T-helper 9 cell (primary cell): ENCODE results near the gene BRINP2.

Experiments used
- DNase-seq: peaks from one replicate; pipeline ENCODE4 v3.0.0-alpha.2; 2020

The BRINP2 gene

GRCh38 chr1:177228693-177229065 lies 57.9 kb downstream of the BRINP2 start:
- DNase-seq, result no peak

GRCh38 chr1:177229781-177230180 lies 59.0 kb downstream of the BRINP2 start:
- DNase-seq, result no peak

- no peak for DNase-seq
Observed at GRCh38 chr1:177230228-177231016, 59.7 kb downstream of the BRINP2 start.

GRCh38 chr1:177235350-177235749 lies 64.6 kb downstream of the BRINP2 start:
- DNase-seq, result no peak

GRCh38 chr1:177236962-177237361 lies 66.2 kb downstream of the BRINP2 start:
- no peak for DNase-seq

GRCh38 chr1:177238967-177239366 lies 68.2 kb downstream of the BRINP2 start:
- no peak for DNase-seq

GRCh38 chr1:177239792-177240191 lies 69.0 kb downstream of the BRINP2 start:
- no peak for DNase-seq

GRCh38 chr1:177243773-177244172 lies 73.0 kb downstream of the BRINP2 start:
- DNase-seq, result no peak

- DNase-seq, result no peak
Observed at GRCh38 chr1:177246710-177247580, 76.2 kb downstream of the BRINP2 start.

GRCh38 chr1:177247623-177248176 lies 76.9 kb downstream of the BRINP2 start:
- DNase-seq, result no peak

GRCh38 chr1:177248258-177248657 lies 77.5 kb downstream of the BRINP2 start:
- no peak for DNase-seq

- no peak for DNase-seq
Observed at GRCh38 chr1:177249231-177249630, 78.5 kb downstream of the BRINP2 start.

- DNase-seq, result no peak
Observed at GRCh38 chr1:177252877-177253276, 82.1 kb downstream of the BRINP2 start.

- no peak for DNase-seq
Observed at GRCh38 chr1:177255411-177255810, 84.7 kb downstream of the BRINP2 start.

GRCh38 chr1:177256153-177257075 lies 85.7 kb downstream of the BRINP2 start:
- DNase-seq, result no peak

GRCh38 chr1:177257128-177257527 lies 86.4 kb downstream of the BRINP2 start:
- DNase-seq, result no peak

GRCh38 chr1:177257576-177257975 lies 86.8 kb downstream of the BRINP2 start:
- DNase-seq, result no peak

GRCh38 chr1:177270863-177271262 lies 100.1 kb downstream of the BRINP2 start:
- DNase-seq, result no peak

GRCh38 chr1:177273141-177273540 lies 102.4 kb downstream of the BRINP2 start:
- DNase-seq, result no peak

GRCh38 chr1:177274687-177275211 lies 104.0 kb downstream of the BRINP2 start:
- no peak for DNase-seq

GRCh38 chr1:177275736-177276135 lies 105.0 kb downstream of the BRINP2 start:
- DNase-seq, result no peak
